Measurements from ENCODE around the gene TRIM67. TPM values are rescaled to one million over a fixed set of nuclear protein-coding genes. Genes with fewer than 3 reads are reported as not detected.

Gene TRIM67
- total RNA-seq, 4 donors from 2014 or later, result 0.21 to 0.38 TPM; not detected in 2

GRCh38 chr1:231185391-231185790 is 23.5 kb downstream of the TRIM67 start:
- no peaks in the 10 kb centered on the region for H3K36me3 ChIP-seq
- no peak overlapping the region for H3K27ac ChIP-seq
- 90% methylated on average over 11 of the region's 11 CpGs for WGBS
- H3K4me3 ChIP-seq, result no peak overlapping the region
- no peaks in the 10 kb centered on the region for H3K9me3 ChIP-seq
- H3K27me3 ChIP-seq, result peaks cover 53% of the 10 kb centered on the region
- no peak for DNase-seq (ENCODE audit: low spot score in 2 of 2)
- TF ChIP-seq POLR2A (IDR thresholded peaks at IDR 0.05) (no peak), POLR2AphosphoS5 (IDR thresholded peaks at IDR 0.05) (no peak), CTCF (IDR thresholded peaks at IDR 0.05) (no peak), EP300 (IDR thresholded peaks at IDR 0.05) (no peak)
- H3K4me1 ChIP-seq, result no peaks in the 10 kb centered on the region

DNA sequence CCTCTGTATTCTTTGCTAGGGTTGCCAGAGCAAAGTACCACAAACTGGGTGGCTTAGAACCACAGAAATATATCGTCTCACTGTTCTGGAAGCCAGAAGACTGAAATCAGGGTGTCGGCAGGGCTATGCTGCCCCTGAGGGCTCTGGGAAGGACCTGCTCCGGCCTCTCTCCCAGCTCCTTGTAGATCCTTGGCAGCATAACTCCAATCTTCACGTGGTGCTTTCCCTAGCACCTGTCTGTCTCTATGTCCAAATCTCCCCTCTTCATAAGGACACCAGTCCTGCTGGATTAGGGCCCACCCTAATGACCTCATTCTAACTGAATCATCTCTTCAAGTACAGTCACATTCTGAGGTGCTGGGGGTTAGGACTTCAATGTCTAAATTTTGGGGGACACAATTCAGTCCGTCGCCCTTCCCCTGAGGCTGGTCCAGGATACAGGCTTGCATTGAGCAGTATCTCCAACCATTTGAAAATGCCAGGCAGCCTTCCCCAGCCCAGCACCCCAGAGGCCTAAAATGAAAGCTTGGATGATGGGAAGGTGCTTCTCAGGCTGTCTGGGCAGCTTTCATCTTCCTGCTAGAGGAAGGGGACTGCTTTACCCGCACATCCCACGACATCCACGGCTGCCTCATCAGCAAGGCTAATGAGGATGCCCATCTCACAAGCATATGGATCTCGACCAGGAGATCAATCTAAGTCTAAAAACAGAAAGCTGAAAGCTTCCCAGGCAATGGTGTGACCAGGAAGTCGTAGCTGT is 24.7 kb downstream of the TRIM67 start:
- H3K36me3 ChIP-seq, result no peaks in the 10 kb centered on the region
- H3K27ac ChIP-seq, result no peak overlapping the region
- H3K4me1 ChIP-seq, result no peaks in the 10 kb centered on the region
- H3K27me3 ChIP-seq, result peaks cover 63% of the 10 kb centered on the region
- no peak overlapping the region for H3K4me3 ChIP-seq
- no peak for DNase-seq (ENCODE audit: low spot score in 2 of 2)
- H3K9me3 ChIP-seq, result no peaks in the 10 kb centered on the region
- TF ChIP-seq POLR2A (IDR thresholded peaks at IDR 0.05) (no peak), CTCF (IDR thresholded peaks at IDR 0.05) (no peak), EP300 (IDR thresholded peaks at IDR 0.05) (no peak), POLR2AphosphoS5 (IDR thresholded peaks at IDR 0.05) (no peak)
- WGBS, result 75% methylated on average over 11 of the region's 11 CpGs

DNA sequence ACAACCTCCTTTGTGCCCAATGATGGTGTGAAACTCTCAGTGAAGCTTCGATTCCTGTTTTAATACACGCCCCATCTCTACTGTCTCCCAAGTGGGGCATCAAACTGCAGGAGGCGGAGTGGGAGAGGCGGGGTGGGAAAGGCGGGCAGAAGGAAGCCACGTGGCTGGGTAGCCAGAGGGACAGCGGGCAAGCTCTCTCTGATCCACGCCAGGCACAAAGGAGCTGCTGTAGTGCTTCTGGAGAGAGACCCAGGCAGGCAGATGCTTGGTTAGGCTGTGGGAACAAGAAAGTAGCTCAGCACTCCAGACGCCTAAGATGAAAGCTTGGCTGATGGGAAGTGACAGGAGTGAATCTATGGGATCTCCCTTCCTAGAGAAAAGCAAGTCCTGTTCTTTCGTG is 25.7 kb downstream of the TRIM67 start:
- DNase-seq (ENCODE audit: low spot score in 2 of 2), result no peak
- Histone ChIP-seq H3K36me3 (no peaks in the 10 kb centered on the region), H3K9me3 (no peaks in the 10 kb centered on the region), H3K4me3 (no peak overlapping the region), H3K4me1 (no peaks in the 10 kb centered on the region), H3K27me3 (peaks cover 61% of the 10 kb centered on the region), H3K27ac (no peak overlapping the region)
- TF ChIP-seq POLR2AphosphoS5 (IDR thresholded peaks at IDR 0.05) (no peak), CTCF (IDR thresholded peaks at IDR 0.05) (no peak), POLR2A (IDR thresholded peaks at IDR 0.05) (no peak), EP300 (IDR thresholded peaks at IDR 0.05) (no peak)
- 36% methylated on average over 10 of the region's 10 CpGs for WGBS

GRCh38 chr1:231188072-231188471 is 26.2 kb downstream of the TRIM67 start:
- Histone ChIP-seq H3K4me1 (peaks cover 3% of the 10 kb centered on the region), H3K4me3 (no peak overlapping the region), H3K9me3 (no peaks in the 10 kb centered on the region), H3K27me3 (peaks cover 58% of the 10 kb centered on the region), H3K36me3 (no peaks in the 10 kb centered on the region), H3K27ac (no peak overlapping the region)
- 58% methylated on average over 3 of the region's 3 CpGs for WGBS
- TF ChIP-seq CTCF (IDR thresholded peaks at IDR 0.05) (no peak), POLR2AphosphoS5 (IDR thresholded peaks at IDR 0.05) (no peak), EP300 (IDR thresholded peaks at IDR 0.05) (no peak), POLR2A (IDR thresholded peaks at IDR 0.05) (no peak)
- no peak for DNase-seq (ENCODE audit: low spot score in 2 of 2)

DNA sequence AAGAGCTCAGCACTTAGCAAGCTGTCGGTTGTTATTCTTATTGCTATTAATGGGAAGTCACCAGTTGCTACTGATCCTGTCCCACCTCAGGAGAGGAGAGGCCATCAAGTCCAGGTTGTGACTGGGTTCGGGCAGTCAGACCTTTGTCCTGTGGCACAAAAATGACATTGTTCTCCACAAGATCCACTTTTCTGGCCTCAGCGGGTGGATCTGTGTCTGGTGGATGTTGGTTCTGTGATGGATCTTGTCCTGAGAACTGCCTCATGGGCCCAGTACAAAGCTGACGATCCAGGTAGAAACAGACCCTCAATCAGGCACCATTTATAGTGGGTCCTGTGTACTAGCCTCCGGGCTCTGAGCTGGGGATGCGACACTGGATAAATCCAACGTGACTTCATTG is 26.9 kb downstream of the TRIM67 start:
- DNase-seq (ENCODE audit: low spot score in 2 of 2), result no peak
- no peaks in the 10 kb centered on the region for H3K36me3 ChIP-seq
- H3K9me3 ChIP-seq, result no peaks in the 10 kb centered on the region
- 90% methylated on average over 7 of the region's 7 CpGs for WGBS
- no peak for TF ChIP-seq EP300 (IDR thresholded peaks at IDR 0.05)
- TF ChIP-seq POLR2A (IDR thresholded peaks at IDR 0.05), result no peak
- TF ChIP-seq CTCF (IDR thresholded peaks at IDR 0.05), result no peak
- no peak for TF ChIP-seq POLR2AphosphoS5 (IDR thresholded peaks at IDR 0.05)
- peaks cover 3% of the 10 kb centered on the region for H3K4me1 ChIP-seq
- peaks cover 51% of the 10 kb centered on the region for H3K27me3 ChIP-seq
- no peak overlapping the region for H3K4me3 ChIP-seq
- H3K27ac ChIP-seq, result no peak overlapping the region
